ENCODE results near the gene HS6ST1. TPM values are rescaled to one million over a fixed set of nuclear protein-coding genes. Genes with fewer than 3 reads are reported as not detected.
"Not testable (repeated sequence)": the region's sequence is repeated elsewhere in the genome, so short reads cannot be mapped to it uniquely, and the experiment has no call there.

HS6ST1 gene
- total and polyA plus RNA-seq, 2 donors (not counting 1 experiment from before 2014, with no cell fraction given) = 16.6 to 59.9 TPM

GRCh38 chr2:128269063-128269989 lies 49.3 kb downstream of the HS6ST1 start:
- no peak for DNase-seq (ENCODE audit: low read depth in 2 of 2)
- no peaks in the 10 kb centered on the region for H3K79me2 ChIP-seq (ENCODE audit: control insufficient read depth, insufficient read depth, low read length)
- no peaks in the 10 kb centered on the region for H3K9me3 ChIP-seq (ENCODE audit: control insufficient read depth, insufficient read depth, low read depth, low read length)
- H3K36me3 ChIP-seq (ENCODE audit: control insufficient read depth, insufficient read depth, low read length) = no peaks in the 10 kb centered on the region
- no peak overlapping the region for H3K9ac ChIP-seq (ENCODE audit: insufficient read depth, low read length)
- H3K4me3 ChIP-seq (replicated peaks in 1 of 4; ENCODE audit: control extremely low read depth in 1 of 4, insufficient read depth in 1 of 4, low read depth in 3 of 4, low read length in 4 of 4) = no peak overlapping the region
- H3K4me2 ChIP-seq (ENCODE audit: extremely low read depth, insufficient read depth, low read length) = no peak overlapping the region
- no peaks in the 10 kb centered on the region for H3K27me3 ChIP-seq (ENCODE audit: control insufficient read depth, insufficient read depth, low read length)
- H3K4me1 ChIP-seq (ENCODE audit: control insufficient read depth, extremely low read depth, insufficient read depth, low read length) = no peaks in the 10 kb centered on the region
- no peak overlapping the region for H3K27ac ChIP-seq (ENCODE audit: insufficient read depth, low read length)
- no peak for TF ChIP-seq CTCF (conservative IDR thresholded peaks at IDR 0.05 in 1 of 2, IDR thresholded peaks at IDR 0.05 in 1 of 2; ENCODE audit: low read depth in 1 of 2, low read length in 2 of 2)
- TF ChIP-seq EZH2 (IDR thresholded peaks at IDR 0.05; ENCODE audit: low read length, missing control alignments) = no peak
- H4K20me1 ChIP-seq (ENCODE audit: control insufficient read depth, extremely low read depth, insufficient read depth, low read length) = no peaks in the 10 kb centered on the region
- no peak overlapping the region for H2AFZ ChIP-seq (ENCODE audit: low read length)

GRCh38 chr2:128268611-128269010 lies 50.1 kb downstream of the HS6ST1 start:
- H3K4me3 ChIP-seq (replicated peaks in 1 of 4; ENCODE audit: control extremely low read depth in 1 of 4, insufficient read depth in 1 of 4, low read depth in 3 of 4, low read length in 4 of 4); H3K27me3 ChIP-seq (ENCODE audit: control insufficient read depth, insufficient read depth, low read length); H3K9ac ChIP-seq (ENCODE audit: insufficient read depth, low read length); H3K4me2 ChIP-seq (ENCODE audit: extremely low read depth, insufficient read depth, low read length); H4K20me1 ChIP-seq (ENCODE audit: control insufficient read depth, extremely low read depth, insufficient read depth, low read length); H3K9me3 ChIP-seq (ENCODE audit: control insufficient read depth, insufficient read depth, low read depth, low read length); H2AFZ ChIP-seq (ENCODE audit: low read length); H3K4me1 ChIP-seq (ENCODE audit: control insufficient read depth, extremely low read depth, insufficient read depth, low read length); DNase-seq (ENCODE audit: low read depth in 2 of 2); H3K79me2 ChIP-seq (ENCODE audit: control insufficient read depth, insufficient read depth, low read length); H3K27ac ChIP-seq (ENCODE audit: insufficient read depth, low read length); H3K36me3 ChIP-seq (ENCODE audit: control insufficient read depth, insufficient read depth, low read length): not testable (repeated sequence)

- not testable (repeated sequence) for H4K20me1 ChIP-seq (ENCODE audit: control insufficient read depth, extremely low read depth, insufficient read depth, low read length); H3K9me3 ChIP-seq (ENCODE audit: control insufficient read depth, insufficient read depth, low read depth, low read length); H3K27me3 ChIP-seq (ENCODE audit: control insufficient read depth, insufficient read depth, low read length); H3K9ac ChIP-seq (ENCODE audit: insufficient read depth, low read length); H3K4me2 ChIP-seq (ENCODE audit: extremely low read depth, insufficient read depth, low read length); H3K4me1 ChIP-seq (ENCODE audit: control insufficient read depth, extremely low read depth, insufficient read depth, low read length); H3K4me3 ChIP-seq (replicated peaks in 1 of 4; ENCODE audit: control extremely low read depth in 1 of 4, insufficient read depth in 1 of 4, low read depth in 3 of 4, low read length in 4 of 4); H3K36me3 ChIP-seq (ENCODE audit: control insufficient read depth, insufficient read depth, low read length); DNase-seq (ENCODE audit: low read depth in 2 of 2); H3K27ac ChIP-seq (ENCODE audit: insufficient read depth, low read length); H3K79me2 ChIP-seq (ENCODE audit: control insufficient read depth, insufficient read depth, low read length); H2AFZ ChIP-seq (ENCODE audit: low read length)
Observed at GRCh38 chr2:128268145-128268544, 50.5 kb downstream of the HS6ST1 start.

- not testable (repeated sequence) for H3K4me1 ChIP-seq (ENCODE audit: control insufficient read depth, extremely low read depth, insufficient read depth, low read length); H4K20me1 ChIP-seq (ENCODE audit: control insufficient read depth, extremely low read depth, insufficient read depth, low read length)
Observed at GRCh38 chr2:128267649-128268048, 51.0 kb downstream of the HS6ST1 start.

GRCh38 chr2:128267197-128267596 lies 51.5 kb downstream of the HS6ST1 start:
- not testable (repeated sequence) for H3K79me2 ChIP-seq (ENCODE audit: control insufficient read depth, insufficient read depth, low read length); H3K4me3 ChIP-seq (replicated peaks in 1 of 4; ENCODE audit: control extremely low read depth in 1 of 4, insufficient read depth in 1 of 4, low read depth in 3 of 4, low read length in 4 of 4); H3K27me3 ChIP-seq (ENCODE audit: control insufficient read depth, insufficient read depth, low read length); H2AFZ ChIP-seq (ENCODE audit: low read length); DNase-seq (ENCODE audit: low read depth in 2 of 2); H3K4me2 ChIP-seq (ENCODE audit: extremely low read depth, insufficient read depth, low read length); H3K27ac ChIP-seq (ENCODE audit: insufficient read depth, low read length); H3K4me1 ChIP-seq (ENCODE audit: control insufficient read depth, extremely low read depth, insufficient read depth, low read length); H3K9ac ChIP-seq (ENCODE audit: insufficient read depth, low read length); H3K36me3 ChIP-seq (ENCODE audit: control insufficient read depth, insufficient read depth, low read length); H4K20me1 ChIP-seq (ENCODE audit: control insufficient read depth, extremely low read depth, insufficient read depth, low read length); H3K9me3 ChIP-seq (ENCODE audit: control insufficient read depth, insufficient read depth, low read depth, low read length)

More at GRCh38 chr2:128267649-128268048, 51.0 kb downstream of the HS6ST1 start:
- not testable (repeated sequence) for H2AFZ ChIP-seq (ENCODE audit: low read length); H3K27ac ChIP-seq (ENCODE audit: insufficient read depth, low read length); H3K79me2 ChIP-seq (ENCODE audit: control insufficient read depth, insufficient read depth, low read length); H3K36me3 ChIP-seq (ENCODE audit: control insufficient read depth, insufficient read depth, low read length); H3K9ac ChIP-seq (ENCODE audit: insufficient read depth, low read length); H3K9me3 ChIP-seq (ENCODE audit: control insufficient read depth, insufficient read depth, low read depth, low read length); H3K4me2 ChIP-seq (ENCODE audit: extremely low read depth, insufficient read depth, low read length); H3K4me3 ChIP-seq (replicated peaks in 1 of 4; ENCODE audit: control extremely low read depth in 1 of 4, insufficient read depth in 1 of 4, low read depth in 3 of 4, low read length in 4 of 4); DNase-seq (ENCODE audit: low read depth in 2 of 2); H3K27me3 ChIP-seq (ENCODE audit: control insufficient read depth, insufficient read depth, low read length)

GRCh38 chr2:128266463-128266862 lies 52.2 kb downstream of the HS6ST1 start:
- not testable (repeated sequence) for H3K4me3 ChIP-seq (replicated peaks in 1 of 4; ENCODE audit: control extremely low read depth in 1 of 4, insufficient read depth in 1 of 4, low read depth in 3 of 4, low read length in 4 of 4); H3K79me2 ChIP-seq (ENCODE audit: control insufficient read depth, insufficient read depth, low read length); H3K4me1 ChIP-seq (ENCODE audit: control insufficient read depth, extremely low read depth, insufficient read depth, low read length); H4K20me1 ChIP-seq (ENCODE audit: control insufficient read depth, extremely low read depth, insufficient read depth, low read length); H3K27me3 ChIP-seq (ENCODE audit: control insufficient read depth, insufficient read depth, low read length); H3K4me2 ChIP-seq (ENCODE audit: extremely low read depth, insufficient read depth, low read length); H3K9ac ChIP-seq (ENCODE audit: insufficient read depth, low read length); H3K27ac ChIP-seq (ENCODE audit: insufficient read depth, low read length); H3K9me3 ChIP-seq (ENCODE audit: control insufficient read depth, insufficient read depth, low read depth, low read length); DNase-seq (ENCODE audit: low read depth in 2 of 2); H2AFZ ChIP-seq (ENCODE audit: low read length); H3K36me3 ChIP-seq (ENCODE audit: control insufficient read depth, insufficient read depth, low read length)
